HepG2 (cell line): Measurements from ENCODE around the gene RABL6. TPM values are rescaled to one million over a fixed set of nuclear protein-coding genes. Genes with fewer than 3 reads are reported as not detected.

ENCODE experiments used
- ATAC-seq: fragments of 200-7000 bp; cut with Tn5 transposase; 3 replicates; pipeline ENCODE4 v1.9.1; 2020; ENCODE audit warnings: mild to moderate bottlenecking, moderate library complexity
- BruUV-seq: library from RNA; stranded (reverse); fragments of 400-500 nt; replicated peaks from 2 replicates; lab custom pipeline; 2021; lab: Mats Ljungman, UMichigan
- CTCF ChIA-PET: fragments of 300-600 bp; formaldehyde crosslinking; extraction: SDS; loops from one replicate; lab custom pipeline; 2021; ENCODE audit warnings: low total read pairs, inconsistent platforms, low intra/inter-chr PET ratio; lab: Yijun Ruan, JAX
- POLR2A ChIA-PET: fragments of 350-600 bp; sonication (Branson Sonifier 250); formaldehyde crosslinking; loops from one replicate; lab custom pipeline; 2020; ENCODE audit warnings: antibody characterized with exemption, inconsistent platforms; lab: Yijun Ruan, JAX
- DNase-seq: peaks from one replicate; pipeline ENCODE4 v3.0.0-alpha.2; 2015; ENCODE audit warnings: low spot score
- FAIRE-seq: peaks from 3 replicates; lab custom pipeline; 2011; peaks lifted over from hg19 to GRCh38; lab: Jason Lieb, UNC
- H2AFZ ChIP-seq: one replicate; pipeline ENCODE4 v1.6.1; 2011; ENCODE audit warnings: low read length, inconsistent platforms
- H3K27ac ChIP-seq: fragments of 300-600 bp; 3 replicates; pipeline ENCODE4 v1.8.0; 2011; ENCODE audit warnings: mixed run types, mild to moderate bottlenecking, mixed read lengths, low read length, inconsistent platforms; ENCODE audit not compliant: insufficient read depth; ENCODE audit errors: extremely low read length
- H3K27me3 ChIP-seq, 2 experiments: fragments of 200-600 bp in 1 of 2; 2 replicates in 1 of 2; 3 replicates in 1 of 2; pipeline versions ENCODE4 v1.6.0 to v1.8.0; 2011; ENCODE audit warnings: low read length in 2 of 2, mild to moderate bottlenecking in 2 of 2, moderate library complexity in 2 of 2, inconsistent platforms in 1 of 2; ENCODE audit not compliant: insufficient read depth in 2 of 2, control insufficient read depth in 1 of 2
- H3K36me3 ChIP-seq, 2 experiments: fragments of 200-600 bp in 1 of 2; replicated peaks in 1 of 2; 2 replicates in 1 of 2; 3 replicates in 1 of 2; pipeline versions ENCODE4 v1.5.1 to v1.8.0; 2011; ENCODE audit warnings: low read length in 2 of 2, inconsistent platforms in 1 of 2; ENCODE audit not compliant: insufficient read depth in 2 of 2, control insufficient read depth in 1 of 2
- H3K4me1 ChIP-seq: 2 replicates; pipeline ENCODE4 v1.5.1; 2012; ENCODE audit warnings: low read length, inconsistent platforms; ENCODE audit not compliant: insufficient read depth
- H3K4me2 ChIP-seq: 2 replicates; pipeline ENCODE4 v1.6.0; 2011; ENCODE audit warnings: low read depth, low read length, inconsistent platforms
- H3K4me3 ChIP-seq, 3 experiments: fragments of 200-600 bp in 1 of 3; sonication (generic), shearing (Covaris generic) in 1 of 3; replicated peaks in 1 of 3; 2 replicates each; pipeline ENCODE4 v1.5.1; 2011 to 2016; ENCODE audit warnings: low read length in 3 of 3, inconsistent platforms in 2 of 3, low read depth in 2 of 3, mild to moderate bottlenecking in 2 of 3, control low read depth in 1 of 3, mixed read lengths in 1 of 3; ENCODE audit not compliant: insufficient read depth in 1 of 3
- H3K79me2 ChIP-seq: one replicate; pipeline ENCODE4 v1.6.1; 2011; ENCODE audit warnings: low read length, inconsistent platforms; ENCODE audit not compliant: insufficient read depth
- H3K9ac ChIP-seq: 2 replicates; pipeline ENCODE4 v1.6.0; 2011; ENCODE audit warnings: mild to moderate bottlenecking, low read depth, low read length, inconsistent platforms; ENCODE audit not compliant: insufficient read depth
- H3K9me3 ChIP-seq: 2 replicates; pipeline ENCODE4 v1.5.1; 2012; ENCODE audit warnings: mild to moderate bottlenecking, low read length
- H4K20me1 ChIP-seq: 2 replicates; pipeline ENCODE4 v1.6.0; 2011; ENCODE audit warnings: inconsistent platforms, mild to moderate bottlenecking, low read length, moderate library complexity; ENCODE audit not compliant: insufficient read depth
- AGO1 ChIP-seq: fragments of 200-400 bp; formaldehyde crosslinking; IDR thresholded peaks from 2 replicates; pipeline ENCODE4 v1.6.1; 2017; ENCODE audit warnings: mild to moderate bottlenecking, low read depth, low read length, moderate library complexity; ENCODE audit not compliant: poor library complexity, severe bottlenecking
- AGO2 ChIP-seq: fragments of 200-400 bp; formaldehyde crosslinking; optimal IDR thresholded peaks from 2 replicates; pipeline ENCODE3; 2017; ENCODE audit warnings: mild to moderate bottlenecking, low read depth, low read length, moderate library complexity
- POLR2A ChIP-seq, 2 experiments: IDR thresholded peaks; 2 replicates each; pipeline ENCODE4 v1.6.1; 2011; ENCODE audit warnings: low read depth in 2 of 2, low read length in 2 of 2, mild to moderate bottlenecking in 1 of 2, moderate library complexity in 1 of 2; ENCODE audit not compliant: insufficient read depth in 1 of 2
- RBFOX2 ChIP-seq: fragments of 200-400 bp; formaldehyde crosslinking; IDR thresholded peaks from 2 replicates; pipeline ENCODE4 v1.6.1; 2017; ENCODE audit warnings: low read depth, mild to moderate bottlenecking, low read length
- ZNF101 ChIP-seq: sonication (generic); formaldehyde crosslinking; IDR thresholded peaks from 2 replicates; pipeline ENCODE4 v1.4.0; 2020; ENCODE audit warnings: mild to moderate bottlenecking, low read depth, missing genetic modification reagents, borderline replicate concordance
- ZNF251 ChIP-seq: sonication (generic); formaldehyde crosslinking; IDR thresholded peaks from 2 replicates; pipeline ENCODE4 v1.9.0; 2021; ENCODE audit warnings: mild to moderate bottlenecking, missing genetic modification reagents
- ZNF567 ChIP-seq: sonication (generic); formaldehyde crosslinking; IDR thresholded peaks from 2 replicates; pipeline ENCODE4 v1.8.1; 2023; ENCODE audit warnings: mild to moderate bottlenecking, missing genetic modification reagents, borderline replicate concordance
- ZNF660 ChIP-seq: sonication (generic); formaldehyde crosslinking; IDR thresholded peaks from 2 replicates; pipeline ENCODE4 v1.5.1; 2020; ENCODE audit warnings: mild to moderate bottlenecking, low read depth, missing genetic modification reagents, borderline replicate concordance
- WGBS: methylation state at CpG from one replicate; pipeline ENCODE4 v1.1.6; 2017; ENCODE audit warnings: low lambda C conversion rate; 5-methylcytosine and 5-hydroxymethylcytosine counted together
- in situ Hi-C: cut with HindIII; loops from 2 replicates; pipeline ENCODE4 v1.10.0; 2017; ENCODE audit warnings: low pct_unique_long_range_greater_than_20kb; ENCODE audit not compliant: extremely low pct_ligation_motif_present
- intact Hi-C: fragments of 100-400 bp; cut with micrococcal nuclease; formaldehyde crosslinking; loops from one replicate; pipeline ENCODE4 v1.10.0; 2022; ENCODE audit not compliant: unreplicated experiment
- polyA plus RNA-seq, 8 experiments: library from polyadenylated mRNA; depleted of rRNA in 3 of 8; stranded (reverse) in 7 of 8; unstranded in 1 of 8; fragments of >200 nt; fragmentation: Illumina TruSeq in 4 of 8; extraction: Trizol in 4 of 8; gene quantifications; 2 replicates each; pipeline versions ENCODE4 v1.2.1 to v1.2.3, GENCODE V29; 2011 to 2016; ENCODE audit warnings: low read depth in 4 of 8, missing spikeins in 1 of 8, mixed read lengths in 1 of 8; ENCODE audit not compliant: insufficient read depth in 1 of 8
- total RNA-seq, 5 experiments: library from RNA; depleted of rRNA; stranded (reverse); fragments of >200 nt; fragmentation: Illumina TruSeq; extraction: Trizol; gene quantifications; 2 replicates each; pipeline ENCODE4 v1.2.3, GENCODE V29; 2016; ENCODE audit warnings: low read depth in 1 of 5

Gene RABL6
- total and polyA plus RNA-seq, 2 of the 13 experiments (the other 11 are each of a cell fraction or from before 2014, with no cell fraction given) = 81.5 to 125 TPM

DNA sequence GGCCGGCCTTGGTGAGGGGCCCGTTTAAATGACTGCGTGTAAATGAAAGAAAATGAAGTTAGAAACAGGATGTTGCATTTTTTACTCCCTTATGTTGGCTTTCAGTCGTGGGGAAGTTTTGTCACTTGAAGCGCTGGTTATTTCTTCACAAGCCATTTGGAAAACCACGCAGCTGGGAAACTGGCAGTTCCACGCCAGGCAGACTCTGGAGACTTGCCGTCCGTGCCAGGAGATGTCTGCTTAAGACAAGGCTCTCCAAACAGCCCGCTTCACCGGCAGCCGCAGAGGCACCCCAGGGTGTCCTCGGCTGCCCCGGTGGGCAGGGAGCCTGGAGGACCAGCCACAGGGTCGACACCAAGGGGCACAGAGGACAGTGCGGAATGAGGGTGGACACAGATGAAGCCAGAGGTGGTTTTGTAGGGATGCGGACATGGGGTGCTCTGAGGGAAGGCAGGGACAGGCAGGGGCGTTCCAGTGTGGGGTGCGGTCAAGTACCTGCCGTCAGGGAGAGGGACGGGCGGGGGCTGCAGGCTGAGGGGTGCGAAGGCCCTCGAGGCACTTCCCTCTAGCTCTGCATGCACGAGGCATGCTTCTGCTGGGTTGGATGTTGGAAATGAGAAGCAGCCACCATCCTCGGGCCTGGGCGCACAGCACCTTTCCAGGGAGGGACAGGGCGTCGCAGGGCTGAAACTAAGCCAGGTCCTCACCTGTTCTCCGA is 23.4 kb downstream of the RABL6 start:
- Histone ChIP-seq H2AFZ (no peak overlapping the region), H3K79me2 (no peaks in the 10 kb centered on the region), H3K9me3 (no peaks in the 10 kb centered on the region), H3K4me1 (no peaks in the 10 kb centered on the region), H3K9ac (no peak overlapping the region), H3K27ac (no peak overlapping the region), H3K27me3 (no peaks in the 10 kb centered on the region), H3K4me3 (no peak overlapping the region), H4K20me1 (no peaks in the 10 kb centered on the region), H3K4me2 (no peak overlapping the region), H3K36me3 (peaks cover 39 to 65% of the 10 kb centered on the region in 2 experiments)
- in situ Hi-C loops = no loop called here
- TF ChIP-seq AGO1 (peak; percentile 29), ZNF660 (CRISPR knock-in tag) (no peak)
- POLR2A ChIA-PET = no interaction called here
- no peak for DNase-seq
- no peak for FAIRE-seq
- BruUV-seq = no TSS peak
- CTCF ChIA-PET = no interaction called here
- intact Hi-C loops = no loop called here
- ATAC-seq = no peak
- WGBS = 96% methylated on average over 28 of the region's 30 CpGs

DNA sequence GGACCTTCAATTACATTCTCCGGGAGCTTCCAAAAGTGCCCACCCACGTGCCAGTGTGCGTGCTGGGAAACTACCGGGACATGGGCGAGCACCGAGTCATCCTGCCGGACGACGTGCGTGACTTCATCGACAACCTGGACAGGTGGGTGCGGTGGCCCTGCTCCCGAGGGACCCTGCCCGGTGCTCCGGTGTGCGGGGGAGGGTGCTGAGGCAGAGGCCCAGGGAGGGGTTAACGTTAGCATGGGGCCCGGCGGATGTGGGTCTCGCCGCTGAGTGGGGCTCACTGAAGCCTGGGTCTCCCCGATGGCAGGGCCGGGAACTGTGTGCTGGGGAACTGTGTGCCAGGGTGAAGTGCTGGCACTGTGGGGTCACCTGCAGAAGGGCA is 24.0 kb downstream of the RABL6 start:
- POLR2A ChIA-PET = no interaction called here
- ATAC-seq = no peak
- CTCF ChIA-PET = no interaction called here
- no peak overlapping the region for H2AFZ ChIP-seq
- H3K9me3 ChIP-seq = no peaks in the 10 kb centered on the region
- in situ Hi-C loops (no loop called here), intact Hi-C loops (no loop called here)
- H3K79me2 ChIP-seq = no peaks in the 10 kb centered on the region
- TF ChIP-seq AGO1 (peak; percentile 20), POLR2A (IDR thresholded peaks at IDR 0.05; ENCODE audit: insufficient read depth in 1 of 2, low read depth in 2 of 2, low read length in 2 of 2) (0 out of 4 replicates have a peak, but pooled peaks of 1 of the 2 experiments have one; percentile 20), ZNF567 (no peak), RBFOX2 (peak; percentile 58), ZNF251 (no peak), AGO2 (peak; percentile 87), ZNF101 (CRISPR knock-in tag) (no peak)
- no peak for FAIRE-seq
- DNase-seq = no peak
- H3K27ac ChIP-seq = no peak overlapping the region
- no peak overlapping the region for H3K4me3 ChIP-seq
- no TSS peak for BruUV-seq
- H3K4me1 ChIP-seq = no peaks in the 10 kb centered on the region
- no peak overlapping the region for H3K9ac ChIP-seq
- H3K4me2 ChIP-seq = no peak overlapping the region
- peaks cover 36 to 59% of the 10 kb centered on the region in 2 experiments for H3K36me3 ChIP-seq
- WGBS = 99% methylated on average over 21 of the region's 23 CpGs
- no peaks in the 10 kb centered on the region for H3K27me3 ChIP-seq
- no peaks in the 10 kb centered on the region for H4K20me1 ChIP-seq
